GM19239 (cell line): ENCODE measurements around the gene RNPEPL1.
"Not testable (repeated sequence)": the region's sequence is repeated elsewhere in the genome, so short reads cannot be mapped to it uniquely, and the experiment has no call there.

Experiments
- DNase-seq: peaks from one replicate; pipeline ENCODE4 v3.0.0; 2011; ENCODE audit warnings: low spot score; ENCODE audit not compliant: insufficient read length
- FAIRE-seq: peaks from 2 replicates; lab custom pipeline; 2011; peaks lifted over from hg19 to GRCh38; lab: Jason Lieb, UNC

RNPEPL1 gene

GRCh38 chr2:240601061-240601830 is 33.0 kb downstream of the RNPEPL1 start:
- DNase-seq (no peak), FAIRE-seq (no peak)

- no peak for FAIRE-seq
- no peak for DNase-seq
Observed at GRCh38 chr2:240601831-240602160, 33.5 kb downstream of the RNPEPL1 start.

- no peak for DNase-seq
- FAIRE-seq = no peak
Observed at GRCh38 chr2:240602266-240603050, 34.2 kb downstream of the RNPEPL1 start.

GRCh38 chr2:240603081-240603835 is 35.0 kb downstream of the RNPEPL1 start:
- FAIRE-seq (no peak), DNase-seq (no peak)

GRCh38 chr2:240603846-240604245 is 35.6 kb downstream of the RNPEPL1 start:
- FAIRE-seq = no peak
- no peak for DNase-seq

- DNase-seq (no peak), FAIRE-seq (no peak)
Observed at GRCh38 chr2:240604291-240604938, 36.1 kb downstream of the RNPEPL1 start.

DNA sequence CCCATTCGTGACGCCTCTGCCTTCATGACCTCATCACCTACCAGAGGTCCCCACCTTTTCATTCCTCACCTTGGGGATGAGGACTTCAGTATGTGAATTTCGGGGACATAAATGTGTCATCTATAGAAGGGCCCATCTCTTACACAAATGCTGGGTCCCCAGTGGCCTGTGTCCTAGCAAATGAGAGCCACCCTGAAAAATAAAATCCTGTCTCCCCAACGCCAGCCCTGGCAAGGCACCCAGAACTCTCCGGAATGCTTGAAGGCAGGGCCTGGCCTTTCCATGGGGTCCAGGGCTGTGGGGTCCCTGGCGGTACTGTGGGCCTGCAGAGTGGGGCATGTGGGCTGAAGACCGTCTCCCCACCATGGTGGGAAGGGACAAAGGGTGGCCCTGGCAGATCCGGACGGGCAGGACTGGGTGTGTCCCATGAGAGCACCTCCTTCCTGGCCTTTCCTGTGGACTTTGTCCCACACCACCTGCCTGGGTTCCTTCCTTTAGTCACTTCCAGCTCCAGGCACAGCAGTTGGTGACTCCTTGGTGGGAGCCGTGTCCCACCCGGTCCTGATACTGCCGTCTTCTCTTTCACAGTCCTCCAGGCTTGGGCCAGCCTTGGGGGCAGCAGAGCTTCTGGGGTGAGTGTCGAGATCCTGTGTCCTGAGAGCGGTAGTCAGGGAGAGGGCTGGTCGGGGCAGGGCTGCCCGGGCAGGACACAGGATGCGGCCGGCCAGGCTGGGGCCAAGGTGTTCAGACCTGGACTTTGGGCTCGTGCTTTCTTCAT is 36.8 kb downstream of the RNPEPL1 start:
- no peak for DNase-seq
- no peak for FAIRE-seq

- FAIRE-seq = no peak
- no peak for DNase-seq
Observed at GRCh38 chr2:240605867-240606743, 37.8 kb downstream of the RNPEPL1 start.

DNA sequence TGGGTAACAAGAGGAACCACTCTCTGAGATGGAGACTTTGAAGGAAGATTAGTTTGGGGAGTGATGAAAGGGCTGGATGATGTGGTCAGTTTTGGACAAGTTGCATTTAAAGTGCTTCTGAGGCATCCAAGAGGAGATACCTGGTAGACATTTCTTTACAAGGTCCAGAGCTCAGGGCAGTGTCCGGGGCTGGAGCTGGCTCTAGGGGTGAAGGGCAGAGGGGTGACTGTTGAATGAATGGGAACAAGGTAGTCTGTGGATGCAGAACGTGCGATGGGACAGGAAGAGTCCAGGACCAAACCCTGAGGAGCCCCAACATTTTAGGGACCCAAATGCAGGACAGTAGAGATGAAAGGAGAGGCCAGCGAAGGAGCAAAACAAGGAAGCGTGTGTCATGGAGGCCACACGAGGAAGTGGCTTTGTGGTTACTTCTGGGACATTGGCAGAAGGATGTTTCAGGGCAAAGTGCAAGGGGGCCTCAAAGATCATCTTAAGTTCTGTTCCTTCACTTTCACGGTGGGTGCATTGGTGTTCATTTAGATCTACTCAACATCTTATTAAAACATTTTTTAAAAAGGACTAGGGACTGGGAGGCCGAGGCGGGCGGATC is 43.4 kb downstream of the RNPEPL1 start:
- DNase-seq (no peak), FAIRE-seq (peak; percentile 49)

- FAIRE-seq (no peak), DNase-seq (no peak)
Observed at GRCh38 chr2:240613781-240614180, 45.5 kb downstream of the RNPEPL1 start.

DNA sequence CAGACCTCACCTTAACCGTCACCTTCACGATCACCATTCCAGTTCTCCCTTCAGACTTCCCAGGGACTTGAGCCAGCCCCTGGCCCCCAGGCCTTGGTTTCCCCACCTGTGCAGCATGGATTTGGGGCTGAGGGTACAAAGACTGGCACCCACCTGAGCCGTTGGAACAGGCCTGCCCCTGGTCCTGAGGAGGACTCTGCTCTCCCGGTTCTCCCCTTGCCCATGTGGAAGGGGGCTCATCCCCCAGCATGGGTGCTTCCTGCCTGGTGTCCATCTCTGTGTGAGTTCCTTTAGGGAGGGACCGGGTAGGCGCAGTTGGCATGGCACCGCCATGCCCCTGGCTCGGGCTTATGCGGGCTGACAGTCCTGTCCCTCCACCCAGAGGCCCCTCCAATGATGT is 46.1 kb downstream of the RNPEPL1 start:
- no peak for FAIRE-seq
- no peak for DNase-seq

- FAIRE-seq = no peak
- DNase-seq = no peak
Observed at GRCh38 chr2:240615396-240615795, 47.1 kb downstream of the RNPEPL1 start.

DNA sequence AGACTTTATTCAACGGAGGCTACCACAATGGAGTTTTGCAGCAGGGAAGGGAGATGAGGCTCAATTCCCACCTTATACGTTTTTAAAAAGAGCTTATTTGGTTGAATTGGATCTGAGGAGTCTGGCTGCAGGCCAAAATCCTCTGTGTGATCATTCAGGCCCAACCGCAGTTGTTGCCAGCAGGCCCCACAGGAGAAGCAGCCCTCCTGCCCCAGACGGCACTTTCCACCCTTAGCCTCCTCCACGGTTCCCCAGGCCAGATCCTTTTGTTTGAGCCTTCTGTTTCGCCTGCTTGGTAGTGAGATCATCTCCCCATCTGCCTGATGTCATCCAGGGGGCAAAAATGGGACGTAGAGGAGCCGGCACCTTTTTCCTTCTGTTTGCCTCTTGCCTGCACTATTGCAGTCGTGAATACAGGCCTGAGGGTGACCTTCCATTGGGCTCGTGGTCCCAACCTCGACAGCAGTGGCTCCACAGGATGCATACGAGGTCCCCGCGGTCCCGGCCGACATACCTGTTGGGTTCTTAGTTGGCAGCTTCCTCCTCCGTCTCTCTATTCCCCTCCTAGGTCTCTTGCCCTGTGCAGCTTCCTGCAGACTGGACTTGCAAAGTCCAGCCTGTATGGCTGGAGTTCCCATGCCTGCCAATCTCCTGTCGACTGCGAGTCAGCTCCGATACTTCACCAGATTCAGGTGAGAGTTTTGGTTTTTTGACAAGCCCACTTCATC is 47.7 kb downstream of the RNPEPL1 start:
- DNase-seq (no peak), FAIRE-seq (no peak)

DNA sequence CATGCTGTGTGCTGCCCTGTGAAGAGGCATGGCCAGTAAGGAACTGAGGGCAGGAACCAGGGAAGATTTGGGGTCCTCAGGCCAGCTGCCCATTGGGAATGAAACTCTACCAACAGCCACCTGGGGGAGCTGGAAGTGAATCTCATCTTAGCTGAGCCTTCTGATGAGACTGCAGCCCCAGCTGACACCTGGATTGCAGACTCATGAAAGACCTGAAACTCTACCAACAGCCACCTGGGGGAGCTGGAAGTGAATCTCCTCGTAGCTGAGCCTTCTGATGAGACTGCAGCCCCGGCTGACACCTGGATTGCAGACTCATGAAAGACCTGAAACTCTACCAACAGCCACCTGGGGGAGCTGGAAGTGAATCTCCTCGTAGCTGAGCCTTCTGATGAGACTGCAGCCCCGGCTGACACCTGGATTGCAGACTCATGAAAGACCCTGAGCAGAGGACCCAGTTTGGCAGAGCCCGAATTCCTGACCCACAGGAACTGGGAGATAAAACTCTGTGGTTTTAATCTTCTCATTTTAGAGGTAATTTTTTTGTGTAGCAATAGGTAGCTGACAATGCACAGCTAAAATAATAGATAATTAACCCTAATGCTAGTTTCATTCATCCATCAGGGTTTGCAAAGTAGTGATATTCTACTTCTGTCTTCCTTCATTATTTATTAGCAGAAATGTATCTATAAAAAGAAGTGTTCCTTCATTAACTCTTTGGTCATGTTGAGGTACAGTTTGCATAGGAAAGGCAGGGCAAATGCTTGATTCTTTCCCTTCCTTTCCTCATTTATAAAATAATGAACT is 48.8 kb downstream of the RNPEPL1 start:
- not testable (repeated sequence) for FAIRE-seq, DNase-seq

DNA sequence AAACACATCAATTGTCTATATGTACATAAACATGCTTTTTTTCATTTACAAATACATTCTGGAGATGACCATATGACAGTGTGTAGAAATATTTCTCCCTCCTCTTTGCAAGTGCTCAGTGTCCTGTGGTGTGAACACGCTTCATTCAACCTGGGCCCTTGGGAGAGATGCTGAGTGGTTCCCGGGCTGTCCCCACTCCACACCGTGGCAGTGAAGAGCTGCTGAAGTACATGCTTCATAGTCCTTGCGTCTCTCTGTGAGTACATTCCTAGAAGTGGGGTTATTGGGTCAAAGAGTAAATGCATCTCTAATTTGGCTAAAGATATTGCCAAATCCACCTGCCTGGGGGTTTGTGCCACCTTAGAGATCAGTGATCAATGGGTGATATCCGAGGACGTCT is 50.5 kb downstream of the RNPEPL1 start:
- FAIRE-seq = no peak
- no peak for DNase-seq

GRCh38 chr2:240619506-240620148 is 51.3 kb downstream of the RNPEPL1 start:
- FAIRE-seq = no peak
- DNase-seq = no peak
